HG03280 (cell line): ENCODE data around the gene OPRL1.
"Not testable (repeated sequence)": the region's sequence is repeated elsewhere in the genome, so short reads cannot be mapped to it uniquely, and the experiment has no call there.

Experiments used
- ATAC-seq: cut with Tn5 transposase; IDR thresholded peaks from one replicate; pipeline ENCODE4 v1.9.1; 2021; ENCODE audit warnings: mild to moderate bottlenecking, moderate library complexity; ENCODE audit not compliant: unreplicated experiment

Gene OPRL1

GRCh38 chr20:64083378-64083803 lies 3.5 kb downstream of the OPRL1 start:
- no peak for ATAC-seq

- ATAC-seq: no peak
Observed at GRCh38 chr20:64083804-64084684, 4.2 kb downstream of the OPRL1 start, which contains the start of gene LKAAEAR1. TSS of gene LKAAEAR1 (minus strand) at chr20:64084398. CDS start at chr20:64084219, 179 bp downstream.

GRCh38 chr20:64084685-64085152 lies 4.8 kb downstream of the OPRL1 start:
- ATAC-seq: no peak

- no peak for ATAC-seq
Observed at GRCh38 chr20:64086801-64087200, 6.9 kb downstream of the OPRL1 start.

GRCh38 chr20:64087226-64087825 lies 7.4 kb downstream of the OPRL1 start:
- not testable (repeated sequence) for ATAC-seq

- not testable (repeated sequence) for ATAC-seq
Observed at GRCh38 chr20:64088586-64088985, 8.7 kb downstream of the OPRL1 start.

GRCh38 chr20:64090165-64090564 lies 10.3 kb downstream of the OPRL1 start:
- ATAC-seq: no peak

- ATAC-seq: no peak
Observed at GRCh38 chr20:64091340-64091739, 11.5 kb downstream of the OPRL1 start.

GRCh38 chr20:64091770-64092169 lies 11.9 kb downstream of the OPRL1 start:
- no peak for ATAC-seq

- no peak for ATAC-seq
Observed at GRCh38 chr20:64092258-64093012, 12.6 kb downstream of the OPRL1 start.

GRCh38 chr20:64093013-64093503 lies 13.2 kb downstream of the OPRL1 start:
- ATAC-seq: no peak

- ATAC-seq: no peak
Observed at GRCh38 chr20:64095455-64095854, 15.6 kb downstream of the OPRL1 start.

GRCh38 chr20:64095927-64096326 lies 16.0 kb downstream of the OPRL1 start:
- no peak for ATAC-seq

- no peak for ATAC-seq
Observed at GRCh38 chr20:64096535-64096934, 16.7 kb downstream of the OPRL1 start.

GRCh38 chr20:64098471-64099013 lies 18.7 kb downstream of the OPRL1 start:
- ATAC-seq: no peak

GRCh38 chr20:64099086-64099786 lies 19.4 kb downstream of the OPRL1 start:
- no peak for ATAC-seq

GRCh38 chr20:64099880-64100565 lies 20.1 kb downstream of the OPRL1 start:
- no peak for ATAC-seq

GRCh38 chr20:64100566-64100888 lies 20.6 kb downstream of the OPRL1 start:
- ATAC-seq: no peak

GRCh38 chr20:64100946-64101688 lies 21.2 kb downstream of the OPRL1 start:
- no peak for ATAC-seq
